ENCODE measurements around the gene ARMC9.

ARMC9 gene

GRCh38 chr2:231321021-231321420, 122.6 kb downstream of the ARMC9 start:
- DNase-seq = no peak

DNA sequence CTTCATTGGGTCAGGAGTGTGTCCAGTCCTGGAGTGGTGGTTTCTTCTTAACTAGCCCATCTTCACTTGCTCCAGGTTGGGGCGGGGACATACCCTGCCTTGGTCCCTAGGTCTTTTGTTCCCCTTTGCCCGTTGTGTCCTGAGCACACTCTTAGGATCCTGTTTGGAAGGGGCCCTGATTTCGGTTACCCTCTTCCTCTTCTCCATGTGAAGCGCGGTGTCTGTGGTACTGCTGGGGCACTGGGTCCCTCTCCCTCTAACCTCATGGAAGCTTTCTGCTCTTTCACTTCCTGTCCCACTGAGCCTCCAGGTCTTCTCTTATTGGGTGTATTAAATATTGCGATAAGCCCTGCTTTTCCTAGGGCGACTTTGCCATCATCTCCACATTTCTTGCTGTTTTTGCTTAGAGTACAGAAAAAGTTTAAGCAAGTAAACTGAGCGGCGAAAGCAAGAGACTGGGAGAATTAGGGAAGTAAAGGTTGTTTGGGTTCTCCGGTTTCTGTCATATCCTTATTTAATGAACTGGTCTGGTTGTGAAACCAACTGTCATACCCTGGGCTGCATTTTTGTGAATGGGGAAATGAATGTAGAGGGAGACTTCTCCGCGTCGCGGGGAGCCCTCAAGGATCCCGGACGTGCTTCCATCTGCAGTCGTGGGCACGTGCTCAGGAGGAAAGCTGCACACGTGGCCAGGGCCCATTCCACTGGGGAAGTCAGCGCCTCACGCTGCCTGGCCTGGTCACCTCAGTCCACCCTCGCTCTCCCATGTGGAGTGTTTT, 123.3 kb downstream of the ARMC9 start:
- DNase-seq = no peak

DNA sequence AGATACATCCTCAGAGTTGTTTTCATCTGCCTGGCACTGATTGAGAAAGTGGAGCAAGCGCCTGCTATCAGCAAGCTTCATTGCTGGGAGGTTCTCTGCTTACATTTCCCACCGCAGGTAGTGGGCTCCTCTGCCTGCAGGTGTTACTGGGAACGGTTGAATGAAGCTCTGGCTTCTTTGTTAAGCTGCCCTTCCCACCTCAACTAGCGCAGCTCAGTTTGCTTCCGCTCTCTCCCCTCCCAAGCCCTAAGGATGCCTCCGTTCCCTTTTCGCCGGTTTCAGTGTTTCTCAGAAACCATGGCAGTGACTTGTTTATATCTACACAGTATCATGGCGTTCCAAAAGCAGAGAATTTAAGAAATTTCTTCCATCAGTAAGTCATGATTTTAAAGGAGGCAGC, 124.9 kb downstream of the ARMC9 start:
- no peak for DNase-seq

DNA sequence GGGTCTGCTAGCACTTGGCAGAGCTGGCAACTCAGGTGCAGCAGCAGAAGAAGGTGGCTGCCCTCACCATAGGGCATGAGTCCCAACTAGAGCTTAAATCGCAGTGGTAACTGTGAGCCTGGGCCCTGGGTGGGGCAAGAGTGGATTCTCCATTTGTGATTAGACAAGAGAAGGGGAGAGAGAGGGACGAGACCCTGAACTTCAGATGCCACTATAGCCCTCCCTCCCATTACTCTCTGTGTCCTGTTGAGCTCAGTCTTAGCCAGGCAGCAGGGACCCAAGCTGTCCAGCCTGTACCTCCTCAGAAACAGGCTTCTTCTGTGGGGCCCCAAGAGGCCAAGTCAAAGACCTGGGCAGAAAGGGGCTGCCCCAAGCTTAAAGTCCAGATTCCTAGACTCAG, 127.4 kb downstream of the ARMC9 start:
- no peak for DNase-seq

GRCh38 chr2:231326404-231326803, 128.0 kb downstream of the ARMC9 start:
- DNase-seq = no peak

- DNase-seq = no peak
Measured at GRCh38 chr2:231330311-231330710, 131.9 kb downstream of the ARMC9 start.

- DNase-seq = no peak
Measured at GRCh38 chr2:231331533-231331932, 133.1 kb downstream of the ARMC9 start.

GRCh38 chr2:231332388-231332787, 134.0 kb downstream of the ARMC9 start:
- DNase-seq = no peak

- DNase-seq = no peak
Measured at GRCh38 chr2:231332872-231333500, 134.6 kb downstream of the ARMC9 start.

DNA sequence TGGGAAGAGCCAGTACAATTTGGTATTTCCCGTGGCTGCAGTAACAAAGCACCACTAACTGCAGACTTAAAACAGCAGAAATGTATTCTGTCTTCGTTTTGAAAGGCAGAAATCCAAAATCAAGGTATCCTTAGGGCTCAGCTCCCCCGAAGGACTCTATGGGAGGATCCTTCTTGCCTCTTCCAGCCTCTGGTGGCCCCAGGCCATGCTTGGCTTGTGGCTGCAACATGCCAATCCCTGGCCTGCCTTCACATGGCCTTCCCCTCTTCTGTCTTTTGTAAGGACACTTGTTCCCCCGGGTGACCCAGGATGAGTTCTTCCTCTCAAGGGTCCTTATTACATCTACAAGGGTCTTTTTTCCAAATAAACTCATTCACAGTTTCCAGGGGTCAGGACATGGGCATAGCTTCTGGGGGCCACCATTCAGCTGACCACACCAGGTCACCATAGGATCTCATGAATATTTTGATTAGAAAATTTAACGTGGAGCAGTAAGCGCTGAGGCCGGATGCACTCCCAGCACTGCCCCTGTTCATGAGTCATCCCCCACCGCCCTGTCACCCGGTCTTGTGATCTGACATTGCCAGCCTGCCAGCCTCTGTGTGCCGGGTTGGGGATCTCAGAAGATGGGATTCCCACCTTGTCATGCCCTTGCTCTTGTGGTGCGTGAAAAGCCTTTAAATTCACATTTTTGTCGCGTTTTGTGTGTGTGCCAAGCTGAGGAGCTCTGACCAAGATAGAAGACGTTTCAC, 135.9 kb downstream of the ARMC9 start:
- no peak for DNase-seq

DNA sequence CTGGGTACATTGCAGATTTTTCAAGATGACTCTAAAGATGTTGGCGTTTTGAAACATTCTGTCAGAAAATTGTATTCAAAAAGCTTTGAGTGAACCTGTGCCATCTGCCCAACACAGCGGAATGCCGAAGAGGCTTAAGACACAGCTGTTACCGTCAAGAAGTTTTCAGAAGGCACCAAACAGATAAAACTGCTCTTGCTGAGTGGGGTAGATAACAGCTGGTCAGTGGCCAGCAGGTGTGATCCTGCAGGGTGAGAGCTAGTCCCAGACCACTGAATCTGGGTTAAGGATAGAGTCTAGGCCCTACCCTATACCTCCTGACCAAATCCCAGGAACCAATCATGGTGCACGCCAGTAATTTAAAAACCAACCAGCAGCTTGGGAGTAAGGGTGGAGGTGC, 136.6 kb downstream of the ARMC9 start:
- DNase-seq = no peak

DNA sequence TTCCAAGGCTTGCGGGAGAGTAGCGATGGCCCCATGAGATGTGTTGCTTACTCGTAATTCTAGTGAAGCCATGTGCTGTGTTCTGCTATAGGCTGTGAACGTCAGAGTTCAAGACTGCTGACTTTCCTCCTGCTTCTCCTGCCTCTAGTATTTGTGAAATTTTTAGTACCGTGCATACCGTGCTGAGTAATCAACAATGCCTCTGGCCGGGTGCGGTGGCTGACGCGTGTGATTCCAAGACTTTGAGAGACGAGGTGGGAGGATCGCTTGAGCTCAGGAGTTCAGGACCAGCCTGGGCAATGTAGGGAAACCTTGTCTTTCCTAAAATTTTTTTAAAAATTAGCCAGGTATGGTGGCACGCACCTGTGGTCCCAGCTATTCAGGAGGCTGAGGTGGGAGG, 137.2 kb downstream of the ARMC9 start:
- no peak for DNase-seq

DNA sequence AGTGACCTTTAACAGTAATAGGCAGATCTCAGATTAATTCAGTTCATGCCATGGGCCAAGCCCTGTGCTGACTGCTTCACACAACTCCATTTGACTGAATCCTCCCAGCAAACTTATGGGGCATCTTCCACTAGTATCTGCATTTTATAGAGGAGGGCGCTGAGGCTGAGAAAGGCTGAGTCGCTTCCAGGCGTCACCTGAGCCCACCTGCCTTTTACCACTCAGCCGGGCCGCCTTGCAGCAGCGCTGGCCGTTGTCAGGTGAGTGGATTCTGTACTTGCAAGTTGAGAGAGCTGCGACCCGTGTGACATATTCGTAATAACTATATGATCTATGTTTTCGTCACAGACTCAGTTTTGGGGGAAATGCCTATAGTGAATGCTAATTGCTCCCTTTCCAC, 137.8 kb downstream of the ARMC9 start:
- no peak for DNase-seq

GRCh38 chr2:231336700-231337099, 138.3 kb downstream of the ARMC9 start:
- no peak for DNase-seq

DNA sequence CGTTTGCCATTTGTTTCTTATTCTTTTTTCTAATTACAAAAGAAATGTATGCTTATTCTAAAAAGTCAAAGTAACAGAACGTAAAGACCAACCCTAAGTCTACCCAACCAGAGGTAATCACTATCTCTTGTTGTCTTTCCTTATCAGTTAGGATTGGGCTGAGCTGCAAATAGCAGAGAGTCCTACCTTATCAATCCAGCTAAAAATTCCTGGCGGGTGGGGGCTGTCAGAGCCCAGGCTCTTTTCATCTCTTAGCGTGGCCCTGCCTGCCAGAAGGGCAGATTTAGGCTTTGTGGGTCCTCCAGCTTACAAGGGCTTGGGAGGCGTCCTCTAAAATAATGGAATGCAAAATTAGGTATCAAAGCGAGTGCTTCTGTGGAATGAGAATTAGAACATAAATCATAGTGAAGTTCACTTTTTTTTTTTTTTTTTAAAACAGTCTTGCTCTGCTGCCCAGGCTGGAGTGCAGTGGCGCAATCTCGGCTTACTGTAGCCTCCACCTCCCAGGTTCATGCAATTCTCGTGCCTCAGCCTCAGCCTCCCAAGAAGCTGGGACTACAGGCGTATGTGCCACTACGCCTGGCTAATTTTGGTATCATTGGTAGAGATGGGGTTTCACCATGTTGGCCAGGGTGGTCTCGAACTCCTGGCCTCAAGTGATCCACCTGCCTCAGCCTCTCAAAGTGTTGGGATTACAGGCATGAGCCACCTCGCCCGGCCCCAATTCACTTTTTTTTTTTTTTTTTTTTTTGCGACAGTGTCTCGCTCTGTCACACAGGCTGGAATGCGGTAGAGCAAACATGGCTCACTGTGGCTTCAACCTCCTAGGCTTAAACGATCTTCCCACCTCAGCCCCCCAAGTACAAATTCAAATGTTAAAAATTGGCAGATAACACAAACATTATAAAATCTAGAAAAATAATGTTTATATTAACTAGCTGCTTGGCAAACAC, 139.7 kb downstream of the ARMC9 start:
- DNase-seq = no peak

DNA sequence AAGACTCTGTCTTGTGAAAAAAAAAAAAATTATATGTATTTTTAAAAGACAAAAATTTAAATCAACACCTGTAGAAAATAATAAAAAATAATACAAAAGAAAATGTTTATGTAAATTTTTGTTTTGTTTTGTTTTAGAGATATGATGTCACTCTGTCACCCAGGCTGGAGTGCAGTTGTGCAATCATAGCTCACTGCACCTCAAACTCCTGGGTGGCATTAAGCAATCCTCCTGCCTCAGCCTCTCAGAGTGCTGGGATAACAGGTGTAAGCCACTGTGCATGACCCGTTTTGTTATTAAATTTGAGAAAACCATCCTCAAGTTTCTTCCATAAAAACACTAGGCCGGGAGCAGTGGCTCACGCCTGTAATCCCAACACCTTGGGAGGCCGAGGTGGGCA, 140.9 kb downstream of the ARMC9 start:
- DNase-seq = no peak

- no peak for DNase-seq
Measured at GRCh38 chr2:231341100-231341499, 142.7 kb downstream of the ARMC9 start.

- DNase-seq = no peak
Measured at GRCh38 chr2:231342061-231342711, 143.8 kb downstream of the ARMC9 start.

DNA sequence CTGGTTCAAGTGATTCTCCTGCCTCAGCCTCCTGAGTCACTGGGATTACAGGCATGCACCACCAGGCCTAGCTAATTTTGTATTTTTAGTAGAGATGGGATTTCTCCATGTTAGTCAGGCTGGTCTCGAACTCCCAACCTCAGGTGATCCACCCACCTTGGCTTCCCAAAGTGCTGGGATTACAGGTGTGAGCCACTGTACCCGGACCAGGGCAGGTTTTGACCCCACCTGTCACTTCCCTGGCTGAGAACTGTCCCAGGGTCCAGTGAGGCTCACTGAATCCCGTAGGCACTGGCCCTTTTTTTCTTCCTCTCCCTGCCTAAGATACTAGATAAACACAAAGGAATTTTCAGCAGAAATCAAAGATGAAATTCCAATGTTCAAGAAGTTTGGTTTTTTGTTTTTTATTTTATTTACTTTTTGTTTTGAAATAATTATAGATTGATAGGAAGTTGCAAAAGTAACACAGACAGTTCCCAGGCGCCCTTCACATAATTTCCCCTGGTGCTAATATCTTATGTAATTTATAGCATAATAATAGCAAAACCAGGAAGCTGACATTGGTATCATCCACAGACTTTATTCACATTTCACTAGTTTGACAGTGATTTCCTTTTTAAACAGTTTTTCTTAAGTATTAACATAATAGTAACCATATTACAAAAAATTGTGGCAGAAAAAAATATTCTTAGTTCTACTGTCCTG, 144.7 kb downstream of the ARMC9 start:
- DNase-seq = no peak

GRCh38 chr2:231343988-231344387, 145.6 kb downstream of the ARMC9 start:
- DNase-seq = no peak

DNA sequence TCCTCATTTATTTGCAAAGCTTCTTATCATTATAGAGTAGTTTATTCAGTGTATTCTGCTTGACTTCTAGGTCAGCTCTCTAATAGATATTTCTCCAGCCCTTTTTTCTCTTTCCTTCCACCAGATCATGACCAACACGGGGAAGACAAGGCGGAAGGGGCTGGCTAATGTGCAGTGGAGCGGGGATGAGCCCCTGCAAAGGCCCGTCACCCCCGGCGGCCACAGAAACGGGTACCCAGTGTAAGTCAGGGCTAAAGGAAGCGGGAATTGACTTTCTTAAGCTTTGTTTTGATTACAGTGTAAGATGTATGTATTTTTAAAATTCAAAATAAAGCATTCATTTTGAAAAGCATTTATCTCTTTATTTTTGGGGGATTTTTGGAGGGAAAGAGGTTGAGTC, 146.4 kb downstream of the ARMC9 start:
- DNase-seq = no peak

DNA sequence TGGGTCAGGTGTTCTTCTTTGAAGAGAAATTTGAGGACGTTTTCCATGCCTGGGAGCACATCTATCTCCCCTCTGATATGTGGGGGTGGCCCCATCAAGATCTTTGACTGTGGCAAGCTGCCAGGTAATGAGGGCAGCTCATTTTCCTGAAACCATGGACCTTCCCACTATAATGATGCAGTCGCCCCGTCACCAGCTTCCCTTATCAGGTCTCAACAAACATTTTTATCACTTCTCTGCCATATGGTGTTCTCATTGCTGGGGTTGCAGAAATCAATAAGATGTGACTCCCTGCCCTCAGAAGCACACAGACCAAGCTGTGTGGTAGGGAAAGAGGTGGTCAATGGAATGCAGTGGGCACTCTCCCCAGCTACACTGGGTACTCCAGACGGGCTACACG, 148.7 kb downstream of the ARMC9 start:
- no peak for DNase-seq
